PC-9 (cell line): ENCODE results near the gene SH3PXD2A.

ENCODE experiments used
- CTCF ChIP-seq: fragments of 200-600 bp; sonication (generic); conservative IDR thresholded peaks from 2 replicates; pipeline ENCODE4 v1.6.1; 2017; ENCODE audit warnings: mixed run types, antibody characterized with exemption, mild to moderate bottlenecking, moderate library complexity
- EZH2 ChIP-seq: fragments of 200-600 bp; sonication (generic); IDR thresholded peaks from 2 replicates; pipeline ENCODE4 v1.8.0; 2017; ENCODE audit warnings: antibody characterized with exemption, low read depth

- TF ChIP-seq EZH2 (no peak), CTCF (no peak)
These were observed 148.6 kb downstream of the SH3PXD2A start for GRCh38 chr10:103706762-103707161.
